Sigmoid colon (tissue), 4 donors: Measurements from ENCODE around the gene FNIP1.

ENCODE experiments used
- CTCF ChIP-seq, 4 experiments: fragments of 450-650 bp in 3 of 4; fragments of 200-600 bp in 1 of 4; IDR thresholded peaks; one replicate each; pipeline ENCODE4 v1.5.1; 2016 to 2019; ENCODE audit warnings: antibody characterized with exemption in 4 of 4, mild to moderate bottlenecking in 3 of 4, moderate library complexity in 2 of 4
- EP300 ChIP-seq, 4 donors: sonication (generic); formaldehyde crosslinking; IDR thresholded peaks; one replicate each; pipeline ENCODE4 v1.6.1; 2017; ENCODE audit warnings: antibody characterized with exemption in 4 of 4
- POLR2AphosphoS5 ChIP-seq, 4 donors: sonication (generic); formaldehyde crosslinking; IDR thresholded peaks; one replicate each; pipeline ENCODE4 v1.6.1; 2017; ENCODE audit warnings: antibody characterized with exemption in 4 of 4

GRCh38 chr5:131661933-131662332, 134.9 kb downstream of the FNIP1 start:
- TF ChIP-seq CTCF (IDR thresholded peaks at IDR 0.05) (no peak), EP300 (IDR thresholded peaks at IDR 0.05) (no peak), POLR2AphosphoS5 (IDR thresholded peaks at IDR 0.05) (no peak)
